ENCODE measurements around the gene KLHL29. TPM values are rescaled to one million over a fixed set of nuclear protein-coding genes. Genes with fewer than 3 reads are reported as not detected.

The KLHL29 gene
- total and polyA plus RNA-seq, 2 donors (not counting 1 experiment from before 2014, with no cell fraction given) = 1.3 to 3.4 TPM

DNA sequence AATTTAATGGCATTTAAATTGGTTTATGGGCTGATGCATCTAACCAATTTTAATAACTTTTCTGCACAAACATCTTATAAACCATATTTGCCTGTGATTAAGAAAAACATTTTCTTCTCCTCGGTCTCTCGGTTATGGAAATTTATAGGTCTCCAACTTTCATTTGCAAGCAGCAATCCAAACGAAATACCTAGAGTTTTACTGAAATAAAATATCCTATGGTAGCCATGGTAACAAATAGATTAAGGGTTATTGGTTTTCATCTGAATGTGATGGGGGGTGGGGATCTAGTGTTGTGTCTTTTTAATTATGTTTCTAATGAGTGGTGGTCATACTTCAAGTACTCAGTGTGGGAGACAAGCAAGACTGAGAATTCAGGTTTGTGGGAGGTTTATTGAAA is 2.9 kb downstream of the KLHL29 start:
- WGBS (ENCODE audit: insufficient coverage) = no CpG with 5 or more reads among the region's 3 CpGs
- Histone ChIP-seq H3K27ac (ENCODE audit: low read length in 2 of 2) (no peak overlapping the region), H3K4me3 (ENCODE audit: control extremely low read depth in 1 of 5, extremely low read depth in 1 of 5, insufficient read depth in 1 of 5, low read depth in 2 of 5, low read length in 4 of 5) (no peak overlapping the region), H3K79me2 (ENCODE audit: control insufficient read depth, insufficient read depth, low read length) (no peaks in the 10 kb centered on the region), H2AFZ (ENCODE audit: insufficient read depth, low read depth, low read length, poor library complexity, severe bottlenecking) (no peak overlapping the region), H3K36me3 (replicated peaks in 1 of 2; ENCODE audit: control extremely low read depth in 1 of 2, control insufficient read depth in 1 of 2, extremely low read depth in 1 of 2, insufficient read depth in 2 of 2, low read length in 1 of 2) (no peaks in the 10 kb centered on the region), H4K20me1 (ENCODE audit: control insufficient read depth, insufficient read depth, low read length, poor library complexity, severe bottlenecking) (no peaks in the 10 kb centered on the region), H3K27me3 (replicated peaks in 1 of 4; ENCODE audit: control extremely low read depth in 1 of 4, control insufficient read depth in 3 of 4, insufficient read depth in 4 of 4, low read length in 3 of 4) (peaks cover 0 to 46% (median 28%) of the 10 kb centered on the region in 4 experiments), H3K9ac (ENCODE audit: low read length) (no peak overlapping the region), H3K4me1 (ENCODE audit: control insufficient read depth in 2 of 2, insufficient read depth in 2 of 2, low read length in 2 of 2) (peaks cover 14 to 15% of the 10 kb centered on the region in 2 donors), H3K4me2 (replicated peaks; ENCODE audit: low read depth, low read length, poor library complexity, severe bottlenecking) (no peak overlapping the region), H3K9me3 (ENCODE audit: control extremely low read depth in 1 of 3, control insufficient read depth in 2 of 3, insufficient read depth in 1 of 3, low read length in 2 of 3) (peaks cover 0 to under 1% (median 0%) of the 10 kb centered on the region in 3 donors)
- Mint-ChIP-seq H3K27me3 (peaks cover 52% of the 10 kb centered on the region), H3K4me1 (peaks cover 20% of the 10 kb centered on the region), H3K9me3 (ENCODE audit: insufficient read depth) (no peaks in the 10 kb centered on the region), H3K27ac (no peak overlapping the region), H3K4me3 (peak overlapping the region; percentile 44)
- intact Hi-C loops (cut with micrococcal nuclease) = loop anchor here (10.0 kb wide), 1 partner anchor 687 kb away; the partner anchor contains the start of gene SF3B6
- DNase-seq (no peak), ATAC-seq (ENCODE audit: low read depth) (no peak)
- POLR2A ChIA-PET = no interaction called here
- CTCF ChIA-PET = no interaction called here
- TF ChIP-seq, protein P1, sequence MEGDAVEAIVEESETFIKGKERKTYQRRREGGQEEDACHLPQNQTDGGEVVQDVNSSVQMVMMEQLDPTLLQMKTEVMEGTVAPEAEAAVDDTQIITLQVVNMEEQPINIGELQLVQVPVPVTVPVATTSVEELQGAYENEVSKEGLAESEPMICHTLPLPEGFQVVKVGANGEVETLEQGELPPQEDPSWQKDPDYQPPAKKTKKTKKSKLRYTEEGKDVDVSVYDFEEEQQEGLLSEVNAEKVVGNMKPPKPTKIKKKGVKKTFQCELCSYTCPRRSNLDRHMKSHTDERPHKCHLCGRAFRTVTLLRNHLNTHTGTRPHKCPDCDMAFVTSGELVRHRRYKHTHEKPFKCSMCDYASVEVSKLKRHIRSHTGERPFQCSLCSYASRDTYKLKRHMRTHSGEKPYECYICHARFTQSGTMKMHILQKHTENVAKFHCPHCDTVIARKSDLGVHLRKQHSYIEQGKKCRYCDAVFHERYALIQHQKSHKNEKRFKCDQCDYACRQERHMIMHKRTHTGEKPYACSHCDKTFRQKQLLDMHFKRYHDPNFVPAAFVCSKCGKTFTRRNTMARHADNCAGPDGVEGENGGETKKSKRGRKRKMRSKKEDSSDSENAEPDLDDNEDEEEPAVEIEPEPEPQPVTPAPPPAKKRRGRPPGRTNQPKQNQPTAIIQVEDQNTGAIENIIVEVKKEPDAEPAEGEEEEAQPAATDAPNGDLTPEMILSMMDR (IDR thresholded peaks at IDR 0.05) = no peak
- no peak for TF ChIP-seq EZH2 (IDR thresholded peaks at IDR 0.05; ENCODE audit: borderline replicate concordance, insufficient read depth, low read depth, low read length, poor library complexity, severe bottlenecking)

DNA sequence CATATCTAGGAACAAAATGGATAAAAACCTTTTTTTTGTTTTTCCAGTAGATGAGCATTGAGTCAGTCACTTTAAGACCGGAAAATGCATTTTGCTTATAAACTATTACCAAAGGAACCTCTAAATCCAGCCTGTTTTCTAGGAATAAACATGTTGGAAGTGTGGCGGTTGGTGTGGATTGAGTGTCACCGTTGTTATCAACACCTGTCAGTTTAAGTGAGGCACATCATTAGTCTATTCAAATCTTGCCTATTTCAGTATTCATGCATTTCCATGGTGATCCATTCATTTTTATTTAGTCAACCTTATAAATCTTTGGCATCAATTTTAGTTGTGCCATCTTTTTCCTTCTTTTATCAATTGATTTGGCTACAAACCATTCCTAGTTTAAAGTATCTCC is 3.3 kb downstream of the KLHL29 start:
- no peak overlapping the region for H3K27ac ChIP-seq (ENCODE audit: low read length in 2 of 2)
- H3K27ac Mint-ChIP-seq = no peak overlapping the region
- no peak overlapping the region for H3K4me2 ChIP-seq (replicated peaks; ENCODE audit: low read depth, low read length, poor library complexity, severe bottlenecking)
- H4K20me1 ChIP-seq (ENCODE audit: control insufficient read depth, insufficient read depth, low read length, poor library complexity, severe bottlenecking) = no peaks in the 10 kb centered on the region
- H3K9ac ChIP-seq (ENCODE audit: low read length) = no peak overlapping the region
- CTCF ChIA-PET = no interaction called here
- H3K79me2 ChIP-seq (ENCODE audit: control insufficient read depth, insufficient read depth, low read length) = no peaks in the 10 kb centered on the region
- ATAC-seq (ENCODE audit: low read depth) (no peak), DNase-seq (no peak)
- peaks cover 20% of the 10 kb centered on the region for H3K4me1 Mint-ChIP-seq
- TF ChIP-seq, protein P1 (IDR thresholded peaks at IDR 0.05) = no peak
- no peak for TF ChIP-seq EZH2 (IDR thresholded peaks at IDR 0.05; ENCODE audit: borderline replicate concordance, insufficient read depth, low read depth, low read length, poor library complexity, severe bottlenecking)
- H3K4me3 Mint-ChIP-seq = no peak overlapping the region
- H3K27me3 Mint-ChIP-seq = peaks cover 55% of the 10 kb centered on the region
- H3K36me3 ChIP-seq (replicated peaks in 1 of 2; ENCODE audit: control extremely low read depth in 1 of 2, control insufficient read depth in 1 of 2, extremely low read depth in 1 of 2, insufficient read depth in 2 of 2, low read length in 1 of 2) = no peaks in the 10 kb centered on the region
- 100% methylated on average over 2 of the region's 3 CpGs for WGBS (ENCODE audit: insufficient coverage)
- H2AFZ ChIP-seq (ENCODE audit: insufficient read depth, low read depth, low read length, poor library complexity, severe bottlenecking) = no peak overlapping the region
- H3K27me3 ChIP-seq (replicated peaks in 1 of 4; ENCODE audit: control extremely low read depth in 1 of 4, control insufficient read depth in 3 of 4, insufficient read depth in 4 of 4, low read length in 3 of 4) = peaks cover 0 to 46% (median 28%) of the 10 kb centered on the region in 4 experiments
- POLR2A ChIA-PET = no interaction called here
- H3K9me3 Mint-ChIP-seq (ENCODE audit: insufficient read depth) = no peaks in the 10 kb centered on the region
- intact Hi-C loops (cut with micrococcal nuclease) = loop anchor here (10.0 kb wide), 1 partner anchor 687 kb away; the partner anchor contains the start of gene SF3B6
- H3K4me3 ChIP-seq (ENCODE audit: control extremely low read depth in 1 of 5, extremely low read depth in 1 of 5, insufficient read depth in 1 of 5, low read depth in 2 of 5, low read length in 4 of 5) = no peak overlapping the region
- H3K9me3 ChIP-seq (ENCODE audit: control extremely low read depth in 1 of 3, control insufficient read depth in 2 of 3, insufficient read depth in 1 of 3, low read length in 2 of 3) = no peaks in the 10 kb centered on the region
- H3K4me1 ChIP-seq (ENCODE audit: control insufficient read depth in 2 of 2, insufficient read depth in 2 of 2, low read length in 2 of 2) = peaks cover 14 to 15% of the 10 kb centered on the region in 2 donors

Measured in B cell (primary cell).